GM18507 (cell line): ENCODE data around the gene ITGB3.
"Not testable (repeated sequence)": the region's sequence is repeated elsewhere in the genome, so short reads cannot be mapped to it uniquely, and the experiment has no call there.

Source experiments
- DNase-seq: peaks from one replicate; pipeline ENCODE4 v3.0.0; 2011; ENCODE audit warnings: low read depth; ENCODE audit not compliant: insufficient read length; ENCODE audit errors: extremely low spot score
- FAIRE-seq: peaks from 2 replicates; lab custom pipeline; 2011; peaks lifted over from hg19 to GRCh38; lab: Jason Lieb, UNC

The ITGB3 gene

GRCh38 chr17:47221154-47221553 is 32.5 kb upstream of the ITGB3 start:
- no peak for DNase-seq
- no peak for FAIRE-seq

GRCh38 chr17:47222047-47222446 is 31.6 kb upstream of the ITGB3 start:
- no peak for FAIRE-seq

GRCh38 chr17:47223007-47223406 is 30.6 kb upstream of the ITGB3 start:
- DNase-seq, result no peak
- FAIRE-seq, result no peak

More at GRCh38 chr17:47222047-47222446, 31.6 kb upstream of the ITGB3 start:
- no peak for DNase-seq

- DNase-seq, result no peak
- FAIRE-seq, result no peak
Measured at GRCh38 chr17:47223460-47223859, 30.2 kb upstream of the ITGB3 start.

GRCh38 chr17:47224077-47224476 is 29.6 kb upstream of the ITGB3 start:
- DNase-seq, FAIRE-seq: not testable (repeated sequence)

GRCh38 chr17:47224966-47225365 is 28.7 kb upstream of the ITGB3 start:
- DNase-seq, result no peak
- no peak for FAIRE-seq

GRCh38 chr17:47225436-47225858 is 28.2 kb upstream of the ITGB3 start:
- FAIRE-seq (no peak), DNase-seq (no peak)

GRCh38 chr17:47225911-47226688 is 27.5 kb upstream of the ITGB3 start:
- no peak for FAIRE-seq
- no peak for DNase-seq

- DNase-seq (no peak), FAIRE-seq (no peak)
Measured at GRCh38 chr17:47227862-47228261, 25.8 kb upstream of the ITGB3 start.

GRCh38 chr17:47229535-47230443 is 23.8 kb upstream of the ITGB3 start:
- DNase-seq (peak; percentile 67), FAIRE-seq (peak; percentile 90)

GRCh38 chr17:47230864-47231263 is 22.8 kb upstream of the ITGB3 start:
- no peak for FAIRE-seq
- DNase-seq, result no peak

- no peak for FAIRE-seq
Measured at GRCh38 chr17:47231334-47231733, 22.3 kb upstream of the ITGB3 start.

GRCh38 chr17:47231866-47232265 is 21.8 kb upstream of the ITGB3 start:
- FAIRE-seq, result no peak
- no peak for DNase-seq

More at GRCh38 chr17:47231334-47231733, 22.3 kb upstream of the ITGB3 start:
- no peak for DNase-seq

GRCh38 chr17:47232465-47232864 is 21.2 kb upstream of the ITGB3 start:
- no peak for DNase-seq
- FAIRE-seq, result no peak

GRCh38 chr17:47235506-47235905 is 18.1 kb upstream of the ITGB3 start:
- DNase-seq (no peak), FAIRE-seq (no peak)

GRCh38 chr17:47235923-47236322 is 17.7 kb upstream of the ITGB3 start:
- FAIRE-seq (no peak), DNase-seq (no peak)

GRCh38 chr17:47237841-47238240 is 15.8 kb upstream of the ITGB3 start:
- FAIRE-seq, result no peak
- no peak for DNase-seq

- no peak for FAIRE-seq
- no peak for DNase-seq
Measured at GRCh38 chr17:47238321-47239010, 15.2 kb upstream of the ITGB3 start.

GRCh38 chr17:47239619-47239966 is 14.0 kb upstream of the ITGB3 start:
- DNase-seq, result no peak
- FAIRE-seq, result no peak
